Fibroblast of lung (primary cell): ENCODE data around the gene ADGRV1.

Source experiments
- EZH2 ChIP-seq: IDR thresholded peaks from 2 replicates; pipeline ENCODE4 v1.5.1; 2012; ENCODE audit warnings: low read length, control low read depth, mild to moderate bottlenecking; ENCODE audit errors: missing control alignments
- TF ChIP-seq, protein P1 (sequence below), 2 donors: IDR thresholded peaks in 1 of 2; conservative IDR thresholded peaks in 1 of 2; 1 replicate in 1 of 2; 2 replicates in 1 of 2; pipeline ENCODE4 v1.5.1; 2011 to 2012; ENCODE audit warnings: low read length in 2 of 2, control low read depth in 1 of 2, inconsistent platforms in 1 of 2, low read depth in 1 of 2, mild to moderate bottlenecking in 1 of 2

DNA sequence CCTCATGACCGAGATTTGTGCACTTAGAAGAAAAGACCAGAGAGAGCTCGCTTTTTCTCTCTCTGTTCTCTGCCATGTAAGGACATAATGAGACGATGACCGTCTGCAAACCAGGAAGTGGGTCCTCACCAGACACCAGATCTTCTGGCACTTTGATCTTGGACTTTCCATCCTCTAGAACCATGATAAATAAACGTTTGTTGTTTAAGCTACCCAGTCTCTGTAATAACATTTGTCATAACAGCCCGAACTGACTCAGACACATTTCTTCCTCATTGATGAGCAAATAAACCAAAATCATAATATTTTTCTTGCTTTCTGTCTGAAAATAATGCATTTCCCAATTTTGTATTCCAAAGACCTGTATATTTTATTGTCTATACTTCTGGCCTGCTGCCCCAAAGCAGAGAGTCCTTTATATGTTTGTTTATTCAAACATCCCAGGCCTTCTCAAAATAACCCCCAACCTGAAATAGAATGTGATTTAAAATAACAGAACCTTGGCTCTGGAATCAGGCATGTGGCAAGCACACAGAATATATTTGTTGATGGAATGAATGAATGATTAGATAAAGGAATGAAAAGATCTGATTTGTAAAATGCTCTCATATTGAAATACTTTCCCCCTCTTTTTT, 396.5 kb downstream of the ADGRV1 start:
- TF ChIP-seq, protein P1, sequence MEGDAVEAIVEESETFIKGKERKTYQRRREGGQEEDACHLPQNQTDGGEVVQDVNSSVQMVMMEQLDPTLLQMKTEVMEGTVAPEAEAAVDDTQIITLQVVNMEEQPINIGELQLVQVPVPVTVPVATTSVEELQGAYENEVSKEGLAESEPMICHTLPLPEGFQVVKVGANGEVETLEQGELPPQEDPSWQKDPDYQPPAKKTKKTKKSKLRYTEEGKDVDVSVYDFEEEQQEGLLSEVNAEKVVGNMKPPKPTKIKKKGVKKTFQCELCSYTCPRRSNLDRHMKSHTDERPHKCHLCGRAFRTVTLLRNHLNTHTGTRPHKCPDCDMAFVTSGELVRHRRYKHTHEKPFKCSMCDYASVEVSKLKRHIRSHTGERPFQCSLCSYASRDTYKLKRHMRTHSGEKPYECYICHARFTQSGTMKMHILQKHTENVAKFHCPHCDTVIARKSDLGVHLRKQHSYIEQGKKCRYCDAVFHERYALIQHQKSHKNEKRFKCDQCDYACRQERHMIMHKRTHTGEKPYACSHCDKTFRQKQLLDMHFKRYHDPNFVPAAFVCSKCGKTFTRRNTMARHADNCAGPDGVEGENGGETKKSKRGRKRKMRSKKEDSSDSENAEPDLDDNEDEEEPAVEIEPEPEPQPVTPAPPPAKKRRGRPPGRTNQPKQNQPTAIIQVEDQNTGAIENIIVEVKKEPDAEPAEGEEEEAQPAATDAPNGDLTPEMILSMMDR (conservative IDR thresholded peaks at IDR 0.05 in 1 of 2, IDR thresholded peaks at IDR 0.05 in 1 of 2; ENCODE audit: low read depth in 1 of 2, low read length in 2 of 2): no peak
- no peak for TF ChIP-seq EZH2
